K562 (cell line): Measurements from ENCODE around the gene ST6GALNAC6. TPM values are rescaled to one million over a fixed set of nuclear protein-coding genes. Genes with fewer than 3 reads are reported as not detected.

Experiments used
- BRD4 ChIP-seq: fragments of 200-600 bp; sonication (generic); IDR thresholded peaks from 2 replicates; pipeline ENCODE4 v1.6.1; 2017; ENCODE audit warnings: inconsistent platforms
- CBFA2T3 ChIP-seq: fragments of 450-650 bp; IDR thresholded peaks from 2 replicates; pipeline ENCODE4 v1.6.1; 2017
- CEBPG ChIP-seq, 3 experiments: fragments of 200-800 bp in 1 of 3; sonication (Bioruptor generic) in 1 of 3; sonication (generic) in 1 of 3; formaldehyde crosslinking in 1 of 3; IDR thresholded peaks in 2 of 3; conservative IDR thresholded peaks in 1 of 3; 2 replicates each; pipeline versions ENCODE4 v1.6.1 to v1.8.0; 2016 to 2022; ENCODE audit warnings: missing compliant biosample characterization in 2 of 3, missing genetic modification characterization in 2 of 3, mild to moderate bottlenecking in 1 of 3, missing genetic modification reagents in 1 of 3
- CHD2 ChIP-seq: IDR thresholded peaks from 2 replicates; pipeline ENCODE4 v1.6.1; 2011; ENCODE audit warnings: low read depth, low read length
- CTBP1 ChIP-seq: fragments of 450-650 bp; IDR thresholded peaks from 2 replicates; pipeline ENCODE4 v1.6.1; 2016; ENCODE audit warnings: borderline replicate concordance
- ELF1 ChIP-seq: fragments of 200-800 bp; sonication (Bioruptor generic); IDR thresholded peaks from 2 replicates; pipeline ENCODE4 v1.6.1; 2016; ENCODE audit warnings: missing genetic modification characterization, missing compliant biosample characterization
- HDAC2 ChIP-seq: fragments of 450-650 bp; IDR thresholded peaks from 2 replicates; pipeline ENCODE4 v1.6.1; 2016; ENCODE audit warnings: mild to moderate bottlenecking
- HDAC3 ChIP-seq: fragments of 450-650 bp; IDR thresholded peaks from 2 replicates; pipeline ENCODE4 v1.6.1; 2018; ENCODE audit warnings: borderline replicate concordance, mild to moderate bottlenecking, moderate library complexity; ENCODE audit not compliant: partially characterized antibody
- HNRNPK ChIP-seq: fragments of 200-400 bp; formaldehyde crosslinking; IDR thresholded peaks from one replicate; pipeline ENCODE4 v1.6.1; 2018; ENCODE audit warnings: mild to moderate bottlenecking, low read depth, low read length; ENCODE audit not compliant: poor library complexity, severe bottlenecking
- JUND ChIP-seq, 2 experiments: IDR thresholded peaks; 2 replicates in 1 of 2; 3 replicates in 1 of 2; pipeline ENCODE4 v1.6.1; 2011; ENCODE audit warnings: borderline replicate concordance in 2 of 2, low read depth in 2 of 2, low read length in 2 of 2, improper control_type of control experiment in 1 of 2, missing biosample characterization in 1 of 2, missing genetic modification characterization in 1 of 2, missing genetic modification reagents in 1 of 2
- MITF ChIP-seq: IDR thresholded peaks from 2 replicates; pipeline ENCODE4 v1.6.1; 2014; ENCODE audit warnings: antibody characterized with exemption
- NFIC ChIP-seq: fragments of 450-650 bp; IDR thresholded peaks from 2 replicates; pipeline ENCODE4 v1.6.1; 2017; ENCODE audit warnings: mild to moderate bottlenecking, inconsistent platforms
- POLR2AphosphoS5 ChIP-seq: IDR thresholded peaks from 2 replicates; pipeline ENCODE4 v1.6.1; 2011; ENCODE audit warnings: mild to moderate bottlenecking, low read depth, low read length, moderate library complexity; ENCODE audit not compliant: control insufficient read depth, insufficient read depth
- PPARD ChIP-seq: fragments of 250-450 bp; sonication (Bioruptor Pico); IDR thresholded peaks from 2 replicates; pipeline ENCODE4 v1.8.0; 2022; ENCODE audit warnings: inconsistent platforms, mild to moderate bottlenecking, moderate library complexity
- RBM25 ChIP-seq: fragments of 200-400 bp; formaldehyde crosslinking; IDR thresholded peaks from 2 replicates; pipeline ENCODE4 v1.6.1; 2018; ENCODE audit warnings: low read length, low read depth, moderate library complexity; ENCODE audit not compliant: severe bottlenecking
- SIX5 ChIP-seq, 2 experiments: IDR thresholded peaks; 2 replicates each; pipeline ENCODE4 v1.6.1; 2011; ENCODE audit warnings: low read length in 2 of 2, borderline replicate concordance in 1 of 2, low read depth in 1 of 2, mild to moderate bottlenecking in 1 of 2, moderate library complexity in 1 of 2; ENCODE audit not compliant: insufficient read depth in 1 of 2
- SMC3 ChIP-seq: conservative IDR thresholded peaks from 2 replicates; pipeline ENCODE4 v1.6.1; 2011; ENCODE audit warnings: low read depth, low read length, improper control_type of control experiment; ENCODE audit not compliant: insufficient read depth
- TBP ChIP-seq: optimal IDR thresholded peaks from 2 replicates; pipeline ENCODE3; 2011; ENCODE audit warnings: low read depth, low read length, improper control_type of control experiment
- ZC3H11A ChIP-seq: IDR thresholded peaks from 2 replicates; pipeline ENCODE4 v1.6.1; 2012; ENCODE audit warnings: low read depth, low read length, improper control_type of control experiment
- ZNF316 ChIP-seq: fragments of 450-650 bp; IDR thresholded peaks from 2 replicates; pipeline ENCODE4 v1.6.1; 2016
- ZNF780A ChIP-seq: fragments of 250-450 bp; sonication (Bioruptor Pico); IDR thresholded peaks from 2 replicates; pipeline ENCODE4 v1.5.0; 2021; ENCODE audit warnings: mild to moderate bottlenecking
- polyA plus RNA-seq, 8 experiments: library from polyadenylated mRNA; depleted of rRNA in 4 of 8; stranded (reverse) in 5 of 8; unstranded in 3 of 8; fragments of >200 nt; fragmentation: Nextera tagmentation in 2 of 8; fragmentation: Illumina TruSeq in 1 of 8; extraction: Ambion mirVana in 2 of 8; extraction: Trizol in 1 of 8; gene quantifications; 2 replicates each; pipeline versions ENCODE4 v1.2.1 to v1.2.3, GENCODE V29; 2011 to 2014; ENCODE audit warnings: inconsistent platforms in 1 of 8, missing spikeins in 1 of 8
- total RNA-seq, 7 experiments: library from RNA; depleted of rRNA in 6 of 7; stranded (reverse); fragments of >200 nt in 6 of 7; fragmentation: Illumina TruSeq in 2 of 7; extraction: Trizol in 2 of 7; gene quantifications; 2 replicates each; pipeline versions ENCODE4 v1.2.1 to v1.2.3, GENCODE V29; 2011 to 2021; ENCODE audit warnings: low replicate concordance in 1 of 7
- TF ChIP-seq, protein P1 (sequence below): sonication (generic); formaldehyde crosslinking; IDR thresholded peaks from 2 replicates; pipeline ENCODE4 v1.8.0; 2023; ENCODE audit warnings: mild to moderate bottlenecking, missing genetic modification reagents
- TF ChIP-seq, protein P2 (sequence below): sonication (generic); formaldehyde crosslinking; IDR thresholded peaks from 2 replicates; pipeline ENCODE4 v1.9.0; 2022; ENCODE audit warnings: mild to moderate bottlenecking, missing genetic modification reagents

ST6GALNAC6 gene
- total and polyA plus RNA-seq, 9 of the 15 experiments (the other 6 are each of a cell fraction or from before 2014, with no cell fraction given): 0.13 to 23.0 (median 14.5) TPM

DNA sequence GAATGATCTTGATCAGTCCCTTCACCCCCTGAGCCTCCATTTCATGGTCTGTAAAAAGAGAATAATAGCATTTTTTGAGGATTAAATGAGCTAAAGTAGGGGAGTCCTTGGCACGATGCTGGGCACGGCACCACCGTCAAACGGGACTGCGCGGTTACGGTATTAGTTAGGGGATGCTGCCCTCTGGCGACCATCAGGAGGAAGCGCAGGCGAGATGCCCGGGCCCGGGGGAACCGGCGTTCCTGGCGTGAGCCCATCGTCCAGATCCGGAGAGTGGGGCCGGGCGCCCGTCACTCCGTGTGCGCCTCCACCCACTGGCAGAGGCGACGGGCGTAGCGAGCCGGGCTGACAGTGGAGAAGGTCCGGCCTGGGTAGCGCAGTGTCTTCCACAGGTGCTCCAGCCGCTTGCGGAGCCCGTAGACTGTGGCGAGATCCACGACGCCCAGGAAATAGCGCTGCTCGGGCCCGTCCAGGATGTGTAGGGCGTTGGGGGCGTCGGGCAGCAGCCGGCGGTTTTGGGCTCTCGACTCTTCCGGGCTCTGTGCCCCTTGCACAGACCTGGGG lies 22.2 kb upstream of the ST6GALNAC6 start (continued):
- TF ChIP-seq HNRNPK (no peak), HDAC3 (no peak), SIX5 (IDR thresholded peaks at IDR 0.05; ENCODE audit: borderline replicate concordance in 1 of 2, insufficient read depth in 1 of 2, low read depth in 1 of 2, low read length in 2 of 2) (no peak), POLR2AphosphoS5 (no peak), CHD2 (peak; percentile 21; the same call in 1 of the 2 replicates), SMC3 (peak; percentile 97), ELF1 (no peak), RBM25 (no peak), ZNF780A (CRISPR knock-in tag) (no peak), CEBPG (CRISPR knock-in tag; IDR thresholded peaks at IDR 0.05) (no peak), CEBPG (tag; conservative IDR thresholded peaks at IDR 0.05 in 1 of 2, IDR thresholded peaks at IDR 0.05 in 1 of 2) (no peak), BRD4 (no peak), MITF (0 out of 2 replicates have a peak, but pooled peaks have one; percentile 12), ZNF316 (no peak), CBFA2T3 (no peak), PPARD (no peak), JUND (IDR thresholded peaks at IDR 0.05; ENCODE audit: borderline replicate concordance, low read depth, low read length) (peak; percentile 49; the same call in 1 of the 2 replicates), JUND (tag; IDR thresholded peaks at IDR 0.05; ENCODE audit: borderline replicate concordance, low read depth, low read length) (no peak), HDAC2 (0 out of 2 replicates have a peak, but pooled peaks have one; percentile 22), TBP (no peak), ZC3H11A (0 out of 2 replicates have a peak, but pooled peaks have one; percentile 22), NFIC (no peak), CTBP1 (peak; percentile 50; the same call in 1 of the 2 replicates)
- TF ChIP-seq, protein P1, sequence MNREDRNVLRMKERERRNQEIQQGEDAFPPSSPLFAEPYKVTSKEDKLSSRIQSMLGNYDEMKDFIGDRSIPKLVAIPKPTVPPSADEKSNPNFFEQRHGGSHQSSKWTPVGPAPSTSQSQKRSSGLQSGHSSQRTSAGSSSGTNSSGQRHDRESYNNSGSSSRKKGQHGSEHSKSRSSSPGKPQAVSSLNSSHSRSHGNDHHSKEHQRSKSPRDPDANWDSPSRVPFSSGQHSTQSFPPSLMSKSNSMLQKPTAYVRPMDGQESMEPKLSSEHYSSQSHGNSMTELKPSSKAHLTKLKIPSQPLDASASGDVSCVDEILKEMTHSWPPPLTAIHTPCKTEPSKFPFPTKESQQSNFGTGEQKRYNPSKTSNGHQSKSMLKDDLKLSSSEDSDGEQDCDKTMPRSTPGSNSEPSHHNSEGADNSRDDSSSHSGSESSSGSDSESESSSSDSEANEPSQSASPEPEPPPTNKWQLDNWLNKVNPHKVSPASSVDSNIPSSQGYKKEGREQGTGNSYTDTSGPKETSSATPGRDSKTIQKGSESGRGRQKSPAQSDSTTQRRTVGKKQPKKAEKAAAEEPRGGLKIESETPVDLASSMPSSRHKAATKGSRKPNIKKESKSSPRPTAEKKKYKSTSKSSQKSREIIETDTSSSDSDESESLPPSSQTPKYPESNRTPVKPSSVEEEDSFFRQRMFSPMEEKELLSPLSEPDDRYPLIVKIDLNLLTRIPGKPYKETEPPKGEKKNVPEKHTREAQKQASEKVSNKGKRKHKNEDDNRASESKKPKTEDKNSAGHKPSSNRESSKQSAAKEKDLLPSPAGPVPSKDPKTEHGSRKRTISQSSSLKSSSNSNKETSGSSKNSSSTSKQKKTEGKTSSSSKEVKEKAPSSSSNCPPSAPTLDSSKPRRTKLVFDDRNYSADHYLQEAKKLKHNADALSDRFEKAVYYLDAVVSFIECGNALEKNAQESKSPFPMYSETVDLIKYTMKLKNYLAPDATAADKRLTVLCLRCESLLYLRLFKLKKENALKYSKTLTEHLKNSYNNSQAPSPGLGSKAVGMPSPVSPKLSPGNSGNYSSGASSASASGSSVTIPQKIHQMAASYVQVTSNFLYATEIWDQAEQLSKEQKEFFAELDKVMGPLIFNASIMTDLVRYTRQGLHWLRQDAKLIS (CRISPR knock-in tag): 0 out of 2 replicates have a peak, but pooled peaks have one; percentile 20
- TF ChIP-seq, protein P2, sequence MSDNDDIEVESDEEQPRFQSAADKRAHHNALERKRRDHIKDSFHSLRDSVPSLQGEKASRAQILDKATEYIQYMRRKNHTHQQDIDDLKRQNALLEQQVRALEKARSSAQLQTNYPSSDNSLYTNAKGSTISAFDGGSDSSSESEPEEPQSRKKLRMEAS (CRISPR knock-in tag): peak; percentile 22; the same call in 1 of the 2 replicates
